Activated effector memory CD4-positive, alpha-beta T cell treated with Interleukin-2 at 50 U/mL for 16 hours (primary cell): Measurements from ENCODE around the gene POLA1.
"Not testable (repeated sequence)": the region's sequence is repeated elsewhere in the genome, so short reads cannot be mapped to it uniquely, and the experiment has no call there.

Experiments used
- DNase-seq: peaks from one replicate; pipeline ENCODE4 v3.0.0-alpha.2; 2020

POLA1 gene

GRCh38 chrX:24819807-24820206 lies 126.1 kb downstream of the POLA1 start:
- DNase-seq: not testable (repeated sequence)

- no peak for DNase-seq
Observed at GRCh38 chrX:24828147-24828546, 134.4 kb downstream of the POLA1 start.

- no peak for DNase-seq
Observed at GRCh38 chrX:24828600-24828999, 134.9 kb downstream of the POLA1 start.

- no peak for DNase-seq
Observed at GRCh38 chrX:24833695-24834094, 140.0 kb downstream of the POLA1 start.

- DNase-seq: no peak
Observed at GRCh38 chrX:24837966-24838365, 144.2 kb downstream of the POLA1 start.

GRCh38 chrX:24838629-24839028 lies 144.9 kb downstream of the POLA1 start:
- DNase-seq: no peak

- no peak for DNase-seq
Observed at GRCh38 chrX:24839331-24839730, 145.6 kb downstream of the POLA1 start.

GRCh38 chrX:24842486-24842885 lies 148.8 kb downstream of the POLA1 start:
- DNase-seq: no peak

- DNase-seq: no peak
Observed at GRCh38 chrX:24846550-24847150, 152.9 kb downstream of the POLA1 start.

- DNase-seq: no peak
Observed at GRCh38 chrX:24851289-24851688, 157.6 kb downstream of the POLA1 start.

GRCh38 chrX:24851780-24852179 lies 158.1 kb downstream of the POLA1 start:
- DNase-seq: no peak

- DNase-seq: no peak
Observed at GRCh38 chrX:24858004-24858746, 164.5 kb downstream of the POLA1 start.

- DNase-seq: no peak
Observed at GRCh38 chrX:24859211-24859841, 165.6 kb downstream of the POLA1 start.

- DNase-seq: no peak
Observed at GRCh38 chrX:24860140-24860539, 166.4 kb downstream of the POLA1 start.

- DNase-seq: no peak
Observed at GRCh38 chrX:24862343-24862742, 168.6 kb downstream of the POLA1 start.

- not testable (repeated sequence) for DNase-seq
Observed at GRCh38 chrX:24863779-24864178, 170.1 kb downstream of the POLA1 start.

GRCh38 chrX:24870143-24870542 lies 176.4 kb downstream of the POLA1 start:
- no peak for DNase-seq

- no peak for DNase-seq
Observed at GRCh38 chrX:24874604-24875247, 181.0 kb downstream of the POLA1 start.

GRCh38 chrX:24876530-24877287 lies 183.0 kb downstream of the POLA1 start:
- DNase-seq: no peak

GRCh38 chrX:24877288-24877664 lies 183.6 kb downstream of the POLA1 start:
- DNase-seq: no peak

- DNase-seq: no peak
Observed at GRCh38 chrX:24877854-24878650, 184.3 kb downstream of the POLA1 start.

GRCh38 chrX:24879679-24880078 lies 186.0 kb downstream of the POLA1 start:
- no peak for DNase-seq
